Activated CD4-positive, alpha-beta T cell treated with anti-CD3 and anti-CD28 coated beads, Interleukin-2, Interleukin-6, amounts not matched to agents 100 ng/mL and 50 ng/mL, durations not matched to agents 16 hours and 8 hours (primary cell): Measurements from ENCODE around the gene SCCPDH.
"Not testable (repeated sequence)": the region's sequence is repeated elsewhere in the genome, so short reads cannot be mapped to it uniquely, and the experiment has no call there.

Experiments
- DNase-seq: peaks from one replicate; pipeline ENCODE4 v3.0.0-alpha.2; 2020

The SCCPDH gene, protein sequence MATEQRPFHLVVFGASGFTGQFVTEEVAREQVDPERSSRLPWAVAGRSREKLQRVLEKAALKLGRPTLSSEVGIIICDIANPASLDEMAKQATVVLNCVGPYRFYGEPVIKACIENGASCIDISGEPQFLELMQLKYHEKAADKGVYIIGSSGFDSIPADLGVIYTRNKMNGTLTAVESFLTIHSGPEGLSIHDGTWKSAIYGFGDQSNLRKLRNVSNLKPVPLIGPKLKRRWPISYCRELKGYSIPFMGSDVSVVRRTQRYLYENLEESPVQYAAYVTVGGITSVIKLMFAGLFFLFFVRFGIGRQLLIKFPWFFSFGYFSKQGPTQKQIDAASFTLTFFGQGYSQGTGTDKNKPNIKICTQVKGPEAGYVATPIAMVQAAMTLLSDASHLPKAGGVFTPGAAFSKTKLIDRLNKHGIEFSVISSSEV

DNA sequence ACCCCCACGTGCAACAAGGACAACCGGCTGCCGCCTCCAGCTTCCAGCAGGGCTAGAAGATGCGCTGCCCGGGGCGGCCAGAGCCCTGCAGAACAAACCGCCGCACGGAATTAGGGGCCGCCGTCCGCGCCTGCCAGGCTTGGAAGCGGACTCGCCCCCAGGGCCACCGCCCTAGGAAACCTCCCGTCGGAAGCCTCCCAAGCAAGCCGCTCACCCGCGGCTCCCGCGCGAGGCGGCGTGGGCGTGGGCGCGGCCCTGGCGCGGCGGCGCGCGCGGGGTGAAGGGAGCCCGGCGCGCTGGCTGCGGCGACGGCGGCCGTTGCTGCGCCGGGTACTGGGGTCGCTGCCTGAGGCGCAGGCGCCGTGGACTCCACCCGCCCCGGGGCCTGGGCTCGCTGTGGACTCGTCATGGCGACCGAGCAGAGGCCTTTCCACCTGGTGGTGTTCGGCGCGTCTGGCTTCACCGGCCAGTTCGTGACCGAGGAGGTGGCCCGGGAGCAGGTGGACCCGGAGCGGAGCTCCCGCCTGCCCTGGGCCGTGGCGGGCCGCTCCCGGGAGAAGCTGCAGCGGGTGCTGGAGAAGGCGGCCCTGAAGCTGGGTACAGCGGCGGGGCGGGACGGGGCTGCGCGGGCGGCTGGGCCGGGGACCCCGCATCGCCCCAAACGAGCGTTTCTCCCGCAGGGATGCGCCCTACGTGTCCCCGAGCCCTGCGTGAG lies at the start of gene SCCPDH:
TSS of gene SCCPDH (plus strand) at position 394 of the 715 bp plus-strand sequence. CDS start at position 408, 14 bp downstream.
- DNase-seq, result peak; percentile 79

DNA sequence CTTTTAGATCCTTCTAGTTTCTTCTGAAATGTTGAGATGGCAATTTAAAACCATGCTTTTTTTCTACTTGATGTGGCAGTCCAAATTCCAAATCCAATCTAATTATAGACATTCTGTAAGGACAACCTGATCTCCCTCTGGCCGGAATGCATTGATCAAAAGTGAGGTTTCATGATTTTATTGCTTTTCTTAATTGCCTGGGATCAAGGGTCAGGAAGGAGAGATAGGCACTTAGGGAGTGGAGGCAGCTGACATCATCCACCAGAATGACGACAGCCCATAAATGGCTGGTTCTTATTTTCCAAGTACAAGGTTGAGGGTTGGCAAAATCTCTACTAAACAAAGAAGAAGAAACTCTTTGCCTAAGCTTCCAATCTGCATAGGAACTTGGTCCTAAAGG lies 46.4 kb upstream of the SCCPDH start:
- DNase-seq, result no peak

DNA sequence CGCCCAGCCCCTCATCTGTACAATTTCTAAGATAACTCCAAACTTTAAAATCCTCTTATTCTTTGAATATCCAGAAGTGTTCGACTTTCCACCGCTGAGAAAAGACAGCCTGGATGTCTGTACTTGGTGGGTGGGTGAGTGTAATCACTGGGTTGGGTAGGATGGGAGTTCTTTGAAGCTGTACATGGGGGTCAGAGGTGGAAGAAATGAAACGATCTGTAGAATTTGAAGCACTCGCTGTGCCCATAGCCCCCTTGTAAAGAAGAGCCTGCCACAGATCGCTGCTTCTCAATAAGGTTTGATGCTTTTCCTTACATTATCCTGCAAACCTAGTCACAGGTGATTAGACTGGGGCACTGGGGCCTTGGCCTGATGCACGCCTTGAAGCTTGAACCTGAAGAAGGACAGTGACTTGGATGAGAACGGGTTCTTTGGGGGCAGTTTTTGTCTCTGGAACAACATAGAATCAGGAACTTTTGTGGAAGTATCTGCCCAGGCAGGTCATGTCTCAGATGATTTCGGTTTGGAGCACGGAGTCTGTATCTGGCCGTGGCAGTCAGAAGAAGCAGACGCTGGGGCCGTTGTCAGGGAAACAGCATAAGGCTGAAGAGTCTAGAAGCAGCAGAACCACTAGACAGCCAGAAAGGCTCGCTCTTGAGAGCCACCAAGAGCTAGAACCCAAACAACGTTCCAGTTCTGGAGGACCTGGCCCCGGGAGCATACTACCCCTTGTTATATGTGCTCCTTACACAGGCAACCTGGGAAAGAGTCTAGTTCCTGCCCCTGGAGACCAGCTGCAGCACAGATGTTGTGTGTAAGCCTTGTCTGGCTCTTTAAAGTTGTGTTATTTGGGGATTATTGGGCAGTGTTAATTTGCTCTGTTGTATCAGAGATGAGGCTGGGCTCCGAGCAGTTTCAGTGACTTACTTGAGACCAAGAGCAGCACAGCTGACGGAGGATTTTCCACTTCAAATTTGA lies 45.1 kb upstream of the SCCPDH start:
- DNase-seq, result no peak

DNA sequence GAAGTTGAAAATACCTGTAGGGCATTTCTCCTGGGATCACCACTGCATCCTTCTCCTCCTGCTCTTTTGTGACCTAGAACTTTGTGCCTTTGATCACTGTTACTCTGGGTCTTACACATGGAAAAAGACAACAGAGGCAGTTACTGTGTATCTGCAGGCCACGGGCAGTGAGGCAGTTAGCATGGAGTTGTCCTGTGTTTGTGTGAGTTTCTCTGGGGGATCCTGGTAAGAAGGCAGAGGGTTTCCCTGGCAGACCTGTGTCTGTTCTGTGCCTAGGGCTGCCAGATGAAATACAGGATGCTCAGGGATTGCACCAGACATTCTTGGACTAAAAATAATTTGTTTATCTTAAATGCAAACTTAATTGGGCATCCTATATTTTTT lies 44.4 kb upstream of the SCCPDH start:
- no peak for DNase-seq

DNA sequence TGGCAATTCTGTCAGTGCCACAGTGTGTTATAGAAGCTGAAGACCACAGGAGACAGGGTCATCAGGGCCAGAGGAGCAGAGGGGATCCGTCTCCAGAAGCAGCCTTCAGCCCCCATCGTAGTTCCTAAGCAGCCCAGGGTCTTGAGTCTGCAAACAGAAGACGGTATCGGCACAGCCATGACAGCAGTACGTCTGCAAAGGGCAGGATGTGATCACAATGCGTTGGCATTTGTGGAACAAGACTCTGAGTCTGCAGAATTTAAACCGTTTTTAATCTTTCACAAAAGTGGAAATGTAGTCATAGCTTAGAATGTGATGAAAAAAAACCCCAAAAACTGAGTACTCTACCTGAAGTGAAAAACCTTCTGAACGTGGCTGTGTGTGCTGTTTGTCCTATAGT lies 44.0 kb upstream of the SCCPDH start:
- DNase-seq, result no peak

DNA sequence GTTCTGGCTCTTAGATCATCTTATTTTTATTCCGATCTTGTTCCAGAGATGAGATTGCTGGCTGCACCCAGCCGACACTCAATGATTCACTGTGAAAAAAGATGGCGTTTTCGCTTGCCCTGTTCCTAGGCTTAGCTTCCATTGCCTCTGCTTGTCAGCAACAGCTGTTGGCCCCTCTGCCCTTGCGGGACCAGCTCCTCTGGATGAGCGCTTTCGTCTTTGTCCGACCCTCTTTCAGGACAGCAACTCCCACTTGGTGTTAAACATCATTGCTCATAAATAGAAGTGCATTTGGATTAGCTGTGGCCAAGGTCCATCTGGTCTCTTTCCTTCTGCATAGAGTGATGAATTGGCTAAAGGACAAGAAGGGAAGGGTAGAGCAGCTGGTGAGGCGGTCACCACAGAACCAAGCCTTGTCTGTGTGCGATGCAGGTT lies 43.5 kb upstream of the SCCPDH start:
- DNase-seq, result no peak

DNA sequence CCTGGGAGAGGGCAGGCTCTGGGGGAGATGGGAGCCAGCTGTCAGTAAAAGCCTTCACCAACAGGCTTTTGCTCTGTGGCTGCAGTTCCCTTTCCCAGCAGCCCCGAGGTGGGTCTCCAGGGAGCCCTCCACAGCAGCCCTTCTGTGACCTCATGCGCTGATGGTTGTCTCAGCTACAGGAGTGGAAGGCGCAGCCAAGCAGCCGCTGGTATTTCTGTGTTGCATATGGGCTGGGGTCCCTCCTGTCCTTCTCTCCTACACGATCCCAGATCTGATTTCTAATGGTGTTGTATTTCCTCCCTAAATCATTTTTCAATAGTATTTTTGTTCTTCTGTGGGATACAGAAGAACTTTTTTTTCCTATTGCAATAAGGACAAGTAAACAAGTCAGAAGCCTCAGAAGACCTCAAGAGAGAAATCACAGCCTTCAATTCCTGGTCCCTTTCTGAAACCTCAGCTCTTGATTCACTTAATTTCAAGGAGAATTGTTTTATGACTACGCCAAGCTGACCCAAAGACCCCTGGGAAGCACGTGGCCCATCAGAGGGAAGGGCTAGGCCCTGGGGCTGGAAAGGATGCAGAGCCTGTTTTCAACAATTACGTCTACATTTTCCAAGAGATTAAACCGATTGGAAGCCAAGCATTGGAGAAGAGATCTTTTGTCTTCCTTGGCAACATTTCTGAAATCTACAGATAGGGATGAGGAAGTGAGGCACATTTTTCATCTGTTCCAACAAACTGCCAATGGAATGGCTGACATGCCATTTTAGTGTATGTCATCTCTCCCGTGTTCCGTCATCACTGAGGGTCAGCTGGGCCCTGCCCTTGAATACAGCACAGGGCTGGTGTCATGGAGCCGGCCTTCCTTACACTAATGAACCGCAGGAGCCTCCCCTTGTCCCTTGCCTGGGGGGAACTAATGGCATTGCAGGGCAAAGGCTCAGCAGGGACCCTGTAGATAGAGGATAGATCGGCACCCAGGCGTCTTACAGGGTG lies 42.0 kb upstream of the SCCPDH start:
- DNase-seq, result no peak

DNA sequence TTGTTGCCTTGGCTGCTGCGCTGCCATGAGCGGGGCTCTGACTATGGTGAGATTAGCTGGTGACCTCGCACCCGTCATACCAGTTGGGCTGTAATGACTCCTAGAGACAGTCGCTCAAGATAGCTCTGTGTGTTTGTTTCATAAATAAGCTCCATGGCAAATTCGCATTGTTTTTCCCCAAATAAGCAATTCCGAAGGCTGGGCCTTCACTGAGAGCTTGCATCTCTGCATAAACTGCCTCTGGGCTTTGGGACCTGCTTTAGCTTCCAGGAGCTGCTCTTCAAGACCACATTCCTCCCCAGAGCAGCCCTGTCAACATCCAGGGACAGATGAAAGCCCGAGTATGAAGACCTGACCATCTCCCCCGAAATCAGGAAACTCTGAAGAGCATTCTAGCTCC lies 40.7 kb upstream of the SCCPDH start:
- no peak for DNase-seq

DNA sequence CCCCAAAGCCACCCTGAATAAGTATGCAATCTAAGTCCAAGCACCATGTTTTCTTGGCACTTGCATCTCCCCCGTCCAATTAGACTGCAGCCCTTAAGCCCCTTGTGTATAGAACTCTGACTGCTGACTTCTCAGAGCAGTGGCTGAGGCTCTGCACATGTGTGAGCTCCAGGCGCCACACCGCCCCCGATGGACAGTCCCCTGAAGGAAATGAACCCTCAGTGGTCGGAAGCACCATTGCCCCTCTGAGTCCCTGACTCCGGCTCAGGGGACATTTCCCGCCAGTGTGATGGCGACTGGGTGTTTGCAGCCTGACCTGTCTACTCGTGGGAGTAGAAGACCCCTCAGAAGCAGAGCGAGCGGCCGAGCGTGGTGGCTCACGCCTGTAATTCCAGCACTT lies 37.2 kb upstream of the SCCPDH start:
- DNase-seq, result no peak

DNA sequence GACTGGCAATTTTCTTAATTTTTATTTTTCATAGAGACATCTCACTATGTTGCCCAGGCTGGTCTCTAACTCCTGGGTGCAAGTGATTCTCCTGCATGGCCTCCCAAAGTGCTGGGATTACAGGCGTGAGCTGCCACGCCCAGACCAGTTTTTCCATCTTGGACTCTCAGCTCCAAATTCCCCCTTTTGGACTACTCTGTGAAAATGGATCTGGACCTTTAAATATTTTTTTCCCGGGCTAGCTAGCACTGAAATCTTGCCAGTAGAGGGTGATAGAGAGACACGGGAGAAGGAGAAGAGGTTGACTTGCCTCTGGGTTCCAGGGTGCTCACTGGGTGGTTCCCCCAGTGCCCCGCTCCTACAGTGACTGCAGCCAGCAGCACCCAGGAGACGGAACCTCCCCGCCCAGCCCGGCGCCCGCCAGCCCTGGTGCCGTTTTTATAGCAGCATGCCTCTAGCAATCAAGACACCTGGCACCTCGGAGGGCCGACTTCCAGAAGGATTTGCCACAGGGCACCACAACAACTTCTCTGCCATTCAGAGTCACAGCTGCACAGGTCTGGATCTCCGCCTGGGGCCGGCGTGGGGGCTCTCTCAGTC lies 34.7 kb upstream of the SCCPDH start:
- DNase-seq, result peak; percentile 73

DNA sequence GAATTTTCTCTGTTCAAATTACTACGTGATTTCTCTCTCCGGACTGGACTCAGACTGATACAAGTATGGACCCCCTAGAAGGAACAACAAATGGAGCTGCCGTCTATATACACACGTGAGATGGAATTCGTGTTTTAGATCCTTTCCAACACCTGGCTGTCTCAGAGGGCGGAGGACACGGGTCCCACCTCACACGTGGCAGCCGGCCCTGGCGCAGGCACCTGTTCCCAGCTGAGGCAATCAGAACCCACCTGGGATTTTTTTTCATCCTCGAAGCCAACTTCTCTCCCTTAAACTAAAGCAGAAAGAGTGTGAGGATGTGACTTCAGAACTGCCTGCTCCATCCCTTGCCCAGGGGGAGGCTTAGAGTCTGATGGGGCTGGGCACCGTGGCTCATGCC lies 34.1 kb upstream of the SCCPDH start:
- DNase-seq, result no peak

DNA sequence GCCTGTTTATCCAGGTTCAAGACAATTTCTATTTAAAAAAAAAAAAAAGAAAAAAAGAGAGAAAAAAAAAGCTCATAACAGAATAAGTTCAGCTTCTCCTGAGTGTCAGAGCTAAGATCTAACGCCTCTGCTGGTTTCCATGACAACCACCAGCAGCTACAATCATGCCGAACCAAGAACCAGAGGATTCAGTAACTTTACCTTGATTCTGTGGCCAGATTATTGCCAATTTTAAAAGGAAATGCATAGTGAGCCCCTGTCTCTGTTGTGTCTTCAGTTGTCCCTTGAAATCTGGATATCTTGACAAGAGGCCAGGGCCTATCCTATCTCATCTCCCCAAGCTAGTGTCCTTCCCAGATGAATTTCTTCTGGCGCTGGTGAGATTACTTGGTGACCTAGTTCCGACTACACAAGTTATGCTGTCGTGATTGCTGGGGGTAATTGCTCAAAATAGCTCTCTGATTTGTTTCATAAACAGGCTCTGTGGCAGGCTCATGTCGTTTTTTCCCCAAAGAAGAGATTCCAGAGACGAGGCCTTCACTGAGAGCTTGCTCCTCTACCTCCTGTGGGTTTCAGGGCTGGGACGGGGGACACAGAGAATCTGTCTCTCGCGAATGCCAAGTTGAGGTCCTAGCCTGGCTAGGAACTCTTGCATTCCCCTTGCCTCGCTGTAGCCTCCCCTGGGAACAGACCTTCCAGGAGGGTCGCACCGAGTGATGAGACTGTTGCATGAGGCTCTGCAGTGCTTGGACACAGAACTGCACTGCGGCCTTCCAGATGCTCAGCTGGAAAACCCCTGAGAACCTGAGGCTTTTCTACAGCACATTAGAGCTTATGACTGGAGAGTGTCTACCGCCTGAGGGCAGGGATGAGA lies 32.4 kb upstream of the SCCPDH start:
- DNase-seq, result no peak

DNA sequence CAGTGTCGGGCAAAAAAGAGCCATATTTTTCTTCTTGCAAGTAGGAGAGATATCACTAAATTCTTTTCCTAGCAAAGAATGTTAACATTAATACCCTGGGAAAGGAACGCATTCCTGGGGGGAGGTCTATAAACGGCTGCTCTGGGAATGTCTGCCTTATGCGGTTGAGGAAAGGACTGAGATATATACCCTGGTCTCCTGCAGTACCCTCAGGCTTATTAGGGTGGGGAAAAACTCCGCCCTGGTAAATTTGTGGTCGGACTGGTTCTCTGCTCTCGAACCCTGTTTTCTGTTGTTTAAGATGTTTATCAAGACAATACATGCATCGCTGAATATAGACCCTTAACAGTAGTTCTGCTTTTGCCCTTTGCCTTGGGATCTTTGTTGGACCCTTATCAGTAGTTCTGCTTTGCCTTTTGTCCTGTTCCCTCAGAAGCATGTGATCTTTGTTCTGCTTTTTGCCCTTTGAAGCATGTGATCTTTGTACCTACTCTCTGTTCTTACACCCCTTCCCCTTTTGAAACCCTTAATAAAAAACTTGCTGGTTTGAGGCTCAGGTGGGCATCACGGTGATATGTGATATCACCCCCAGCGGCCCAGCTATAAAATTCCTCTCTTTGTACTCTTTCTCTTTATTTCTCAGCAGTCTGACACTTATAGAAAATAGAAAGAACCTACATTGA lies 29.9 kb upstream of the SCCPDH start:
- DNase-seq, result not testable (repeated sequence)

DNA sequence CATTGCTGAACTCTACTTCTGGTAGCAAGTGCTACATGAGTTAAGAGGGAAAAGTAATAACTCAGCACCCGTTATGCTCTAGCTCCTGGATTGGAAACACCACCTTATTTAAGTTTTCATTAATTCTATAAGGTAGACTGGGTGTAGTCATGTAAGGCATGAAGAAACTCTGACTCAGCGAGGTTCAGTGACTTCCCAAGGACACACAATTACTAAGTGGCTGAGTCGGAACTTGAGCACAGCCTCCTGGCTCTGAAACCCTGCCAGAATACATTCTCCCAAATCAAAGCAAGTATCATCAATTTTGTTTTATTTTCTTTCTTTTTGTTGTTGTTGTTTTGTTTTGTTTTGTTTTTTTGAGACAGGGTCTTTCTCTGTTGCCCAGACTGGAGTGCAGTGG lies 29.1 kb upstream of the SCCPDH start:
- no peak for DNase-seq

DNA sequence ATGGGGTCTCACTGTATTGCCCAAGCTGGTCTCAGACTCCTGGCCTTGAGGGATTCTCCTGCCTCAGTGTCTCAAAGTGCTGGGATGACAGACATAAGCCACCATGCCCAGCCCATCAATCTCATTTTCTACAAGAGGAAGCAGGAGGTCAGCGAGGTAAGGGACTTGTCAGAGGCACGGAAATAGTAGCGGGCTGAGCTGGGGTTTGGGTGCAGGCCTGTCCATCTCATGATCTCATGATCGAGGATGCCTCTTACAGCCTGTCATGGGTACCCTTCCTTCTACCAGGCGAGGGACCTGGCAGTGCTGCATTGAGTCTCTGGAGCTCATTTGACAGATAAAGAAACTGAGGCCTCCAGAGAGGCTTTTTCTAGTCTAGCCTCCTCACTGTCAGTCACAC lies 28.5 kb upstream of the SCCPDH start:
- DNase-seq, result no peak

DNA sequence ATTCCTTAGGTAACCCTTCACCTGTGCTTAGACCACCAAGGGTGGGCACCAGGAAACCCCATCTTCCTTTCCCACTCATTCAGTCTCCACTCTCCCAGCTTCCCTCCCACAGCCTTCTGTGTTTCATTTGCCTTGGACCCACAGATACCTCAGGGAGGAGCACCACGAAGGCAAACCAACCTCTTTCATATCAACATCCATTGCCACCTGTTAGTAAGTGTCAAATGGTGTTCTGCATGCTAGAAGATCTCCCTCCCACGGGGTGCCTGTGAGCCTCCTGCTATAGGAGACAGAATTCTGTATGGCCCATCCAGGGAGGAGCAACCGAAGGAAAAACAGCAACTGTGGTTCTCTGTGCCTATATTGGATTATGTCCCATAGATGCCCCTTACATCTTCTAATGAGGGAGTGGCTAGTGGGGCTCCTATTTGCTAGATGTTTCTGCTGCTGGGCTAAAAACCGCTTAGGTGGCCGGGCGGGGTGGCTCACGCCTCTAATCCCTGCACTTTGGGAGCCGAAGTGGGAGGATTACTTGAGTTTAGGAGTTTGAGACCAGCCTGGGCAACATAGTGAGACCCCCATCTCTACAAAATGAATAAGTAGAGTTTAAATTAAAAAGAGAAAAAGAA lies 25.6 kb upstream of the SCCPDH start:
- no peak for DNase-seq

DNA sequence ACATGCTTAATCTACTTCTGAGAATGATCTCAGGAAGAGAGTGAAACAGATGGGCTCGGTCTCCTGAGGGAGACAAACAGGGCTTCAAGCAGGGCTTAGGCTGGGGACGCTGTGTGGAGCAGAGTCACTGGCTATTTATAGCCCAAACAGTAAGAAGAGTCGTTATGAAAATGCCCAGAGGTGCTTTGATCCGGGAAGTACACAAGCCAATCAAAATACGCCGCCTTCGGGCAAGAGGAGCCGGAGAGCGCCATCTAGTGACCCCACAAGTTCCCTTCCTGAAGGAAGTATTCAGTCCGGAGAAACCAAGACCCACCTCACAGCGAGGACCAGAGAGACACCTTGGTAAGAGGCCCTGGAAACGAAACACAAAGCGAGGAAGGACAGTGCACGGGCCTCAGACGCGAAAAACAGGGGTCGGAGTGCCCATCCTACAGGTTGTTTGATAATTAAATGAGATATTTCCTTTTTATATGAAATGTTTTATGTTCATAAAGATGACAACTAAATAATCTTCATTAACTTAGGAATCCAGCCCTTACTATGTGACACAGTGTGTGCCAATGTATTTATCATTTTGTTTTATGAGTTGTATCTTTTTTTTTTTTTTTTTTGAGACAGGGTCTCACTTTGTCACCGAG lies 25.0 kb upstream of the SCCPDH start:
- peak; percentile 91 for DNase-seq

DNA sequence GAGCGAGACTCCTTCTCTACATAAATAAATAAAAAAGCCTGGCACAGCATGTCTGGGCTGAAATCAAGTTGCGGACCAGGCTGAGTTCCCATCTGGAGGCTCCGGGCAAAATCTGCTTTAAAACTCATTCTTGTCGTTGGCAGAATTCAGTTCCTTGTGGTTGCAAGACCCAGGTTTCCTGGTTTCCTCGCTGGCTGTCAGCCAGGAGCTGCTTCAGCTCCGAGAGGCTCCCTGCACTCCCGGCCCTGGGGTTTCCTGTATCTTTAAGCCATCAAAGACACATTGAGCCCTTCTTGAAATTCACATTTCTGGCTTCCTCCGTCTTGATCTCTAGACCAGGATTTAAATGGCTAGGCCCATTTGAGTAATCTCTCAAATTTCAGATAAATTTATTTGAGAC lies 20.6 kb upstream of the SCCPDH start:
- DNase-seq, result no peak

DNA sequence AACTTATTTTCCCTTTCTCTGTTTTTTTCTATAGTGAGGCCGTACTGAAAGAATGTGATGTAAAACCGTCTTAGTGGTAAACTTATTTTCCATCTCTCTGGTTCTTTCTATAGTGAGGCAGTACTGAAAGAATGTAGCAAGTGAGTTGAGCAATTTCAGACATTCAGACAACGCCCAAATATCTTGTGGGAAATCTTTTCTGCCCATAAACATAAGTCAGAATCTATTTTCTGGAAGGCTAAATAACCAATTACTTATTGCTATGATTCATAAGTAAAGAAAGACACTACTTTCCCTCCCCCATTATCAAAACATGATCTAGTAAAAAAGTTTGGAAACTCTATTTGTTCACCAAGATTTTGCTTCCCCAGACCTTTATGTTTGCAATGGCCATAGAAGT lies 18.8 kb upstream of the SCCPDH start:
- DNase-seq, result no peak
